Omental fat pad (tissue), 4 donors: ENCODE results near the gene MMP24OS. TPM values are rescaled to one million over a fixed set of nuclear protein-coding genes. Genes with fewer than 3 reads are reported as not detected.

Experiments
- ATAC-seq: fragments of 150-250 bp; one replicate; pipeline ENCODE4 v1.9.1; 2016; ENCODE audit warnings: mild to moderate bottlenecking, moderate library complexity; ENCODE audit not compliant: low FRiP score
- DNase-seq: peaks from one replicate; pipeline ENCODE4 v3.0.0-alpha.2; 2019; ENCODE audit warnings: low spot score
- CTCF ChIP-seq, 3 donors: fragments of 450-650 bp; IDR thresholded peaks; one replicate each; pipeline ENCODE4 v1.5.1; 2016 to 2017; ENCODE audit warnings: antibody characterized with exemption in 3 of 3, mild to moderate bottlenecking in 3 of 3, moderate library complexity in 2 of 3
- total RNA-seq, 4 donors: library from RNA; depleted of rRNA; stranded (reverse); fragments of >200 nt; gene quantifications; one replicate each; pipeline ENCODE4 v1.1.0, GENCODE V29; 2016

The MMP24OS gene
- total RNA-seq, 4 donors from 2014 or later: 12.8 to 35.6 (median 23.7) TPM

- no peak for TF ChIP-seq CTCF (IDR thresholded peaks at IDR 0.05)
- DNase-seq (no peak), ATAC-seq (no peak)
These were observed 6.0 kb downstream of the MMP24OS start for GRCh38 chr20:35271904-35272303.

- ATAC-seq: no peak
- no peak for DNase-seq
- no peak for TF ChIP-seq CTCF (IDR thresholded peaks at IDR 0.05)
These were observed 6.6 kb downstream of the MMP24OS start for GRCh38 chr20:35271073-35271882.

- TF ChIP-seq CTCF (IDR thresholded peaks at IDR 0.05): no peak
- DNase-seq (no peak), ATAC-seq (no peak)
These were observed 7.7 kb downstream of the MMP24OS start for GRCh38 chr20:35270021-35270902.

GRCh38 chr20:35269055-35269781, 8.7 kb downstream of the MMP24OS start:
- peak; percentile 50 for ATAC-seq
- no peak for DNase-seq
- peak in 1 of 3 donors; percentile 17 for TF ChIP-seq CTCF (IDR thresholded peaks at IDR 0.05)

- ATAC-seq: no peak
- TF ChIP-seq CTCF (IDR thresholded peaks at IDR 0.05): no peak
- no peak for DNase-seq
These were observed 10.8 kb downstream of the MMP24OS start for GRCh38 chr20:35267092-35267491.

GRCh38 chr20:35264755-35265154, 13.2 kb downstream of the MMP24OS start:
- no peak for TF ChIP-seq CTCF (IDR thresholded peaks at IDR 0.05)
- DNase-seq (no peak), ATAC-seq (peak; percentile 20)
